Measurements from ENCODE around the gene ITPR1.

ITPR1 gene

DNA sequence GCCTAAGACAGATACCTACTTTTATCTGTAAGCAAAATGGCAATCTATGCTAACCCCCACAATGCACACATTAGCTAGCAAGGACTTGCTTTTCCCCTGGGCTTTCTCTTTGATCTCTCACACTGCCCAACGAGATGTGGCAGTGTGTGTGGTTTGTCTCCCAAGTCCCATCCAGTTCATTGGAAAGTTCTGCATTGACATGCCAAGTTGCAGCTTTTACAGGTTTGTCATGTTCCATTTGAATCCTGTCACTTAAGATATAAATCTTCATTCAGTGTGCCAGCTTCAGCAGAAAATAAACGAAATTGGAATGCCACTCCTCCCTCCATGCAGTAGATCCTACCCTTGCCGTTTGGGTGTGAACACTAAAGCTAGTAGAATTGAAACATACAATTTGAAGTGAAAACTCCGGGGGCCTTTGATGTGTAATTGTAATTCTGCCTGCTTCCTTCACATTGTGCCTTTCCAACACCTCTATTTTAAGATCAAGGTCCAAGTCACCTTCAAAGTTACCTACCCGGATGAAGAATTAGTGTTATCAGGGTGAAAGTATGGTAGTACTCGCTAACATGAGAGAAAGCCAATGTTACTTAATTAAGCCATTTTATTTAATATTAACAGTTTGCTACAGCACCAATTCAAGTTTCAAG, 355.2 kb downstream of the ITPR1 start:
- Histone ChIP-seq H3K4me3 (no peak overlapping the region), H3K9ac (ENCODE audit: insufficient read length) (no peak overlapping the region), H3K27ac (no peak overlapping the region), H3K36me3 (ENCODE audit: insufficient read depth, low read length) (no peaks in the 10 kb centered on the region), H3K9me3 (ENCODE audit: low read depth, low read length) (no peaks in the 10 kb centered on the region)
- TF ChIP-seq FOXP2 (optimal IDR thresholded peaks at IDR 0.05; ENCODE audit: control extremely low read depth, extremely low read length, insufficient read depth) (no peak), EZH2 (IDR thresholded peaks at IDR 0.05) (no peak), POLR2AphosphoS5 (IDR thresholded peaks at IDR 0.05; ENCODE audit: borderline replicate concordance, low read depth, low read length) (no peak)
- no peak for DNase-seq (ENCODE audit: low read depth, low spot score)

DNA sequence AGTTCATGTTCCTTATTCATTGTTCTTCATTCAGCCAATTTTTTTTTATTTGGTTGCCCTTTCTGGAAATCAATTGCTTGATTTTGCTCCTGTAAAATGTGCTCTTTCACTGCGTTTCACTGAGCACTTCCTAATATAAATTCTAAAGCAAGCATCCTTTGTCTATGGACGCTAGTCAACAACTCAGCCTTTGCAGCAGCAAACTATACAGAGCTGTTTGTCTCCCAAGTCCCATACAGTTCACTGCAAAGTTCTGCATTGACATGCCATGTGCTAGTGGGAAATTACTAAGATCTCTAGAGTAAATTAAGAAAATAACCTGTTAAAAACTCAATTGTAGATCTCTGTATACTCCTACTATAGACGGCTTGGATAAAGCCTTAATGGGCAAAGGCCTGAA, 356.0 kb downstream of the ITPR1 start:
- Histone ChIP-seq H3K9ac (ENCODE audit: insufficient read length) (no peak overlapping the region), H3K36me3 (ENCODE audit: insufficient read depth, low read length) (no peaks in the 10 kb centered on the region), H3K4me3 (no peak overlapping the region), H3K9me3 (ENCODE audit: low read depth, low read length) (no peaks in the 10 kb centered on the region), H3K27ac (no peak overlapping the region)
- TF ChIP-seq EZH2 (IDR thresholded peaks at IDR 0.05) (no peak), FOXP2 (optimal IDR thresholded peaks at IDR 0.05; ENCODE audit: control extremely low read depth, extremely low read length, insufficient read depth) (no peak), POLR2AphosphoS5 (IDR thresholded peaks at IDR 0.05; ENCODE audit: borderline replicate concordance, low read depth, low read length) (no peak)
- no peak for DNase-seq (ENCODE audit: low read depth, low spot score)

DNA sequence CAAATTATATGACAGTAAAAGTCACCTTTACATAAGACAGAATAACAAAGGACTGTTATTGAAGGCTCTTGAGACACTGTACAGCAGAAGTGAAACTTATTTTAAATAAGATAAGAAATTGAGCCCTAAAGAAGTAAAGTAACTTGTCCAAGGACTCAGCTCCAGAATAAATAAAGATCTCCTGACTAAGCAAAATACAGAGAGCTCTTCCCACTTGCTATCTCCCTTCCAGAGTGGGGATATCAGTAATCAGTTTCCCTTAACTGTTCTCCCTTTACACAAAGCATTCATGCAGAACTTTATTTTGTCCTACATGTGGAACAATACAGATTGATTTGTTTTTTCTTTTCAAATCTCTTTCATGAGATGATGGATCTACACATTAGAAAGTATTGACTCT, 356.6 kb downstream of the ITPR1 start:
- no peak for DNase-seq (ENCODE audit: low read depth, low spot score)
- TF ChIP-seq POLR2AphosphoS5 (IDR thresholded peaks at IDR 0.05; ENCODE audit: borderline replicate concordance, low read depth, low read length): no peak
- TF ChIP-seq FOXP2 (optimal IDR thresholded peaks at IDR 0.05; ENCODE audit: control extremely low read depth, extremely low read length, insufficient read depth): no peak
- TF ChIP-seq EZH2 (IDR thresholded peaks at IDR 0.05): no peak
- Histone ChIP-seq H3K27ac (no peak overlapping the region), H3K9me3 (ENCODE audit: low read depth, low read length) (no peaks in the 10 kb centered on the region), H3K9ac (ENCODE audit: insufficient read length) (no peak overlapping the region), H3K36me3 (ENCODE audit: insufficient read depth, low read length) (no peaks in the 10 kb centered on the region), H3K4me3 (no peak overlapping the region)

DNA sequence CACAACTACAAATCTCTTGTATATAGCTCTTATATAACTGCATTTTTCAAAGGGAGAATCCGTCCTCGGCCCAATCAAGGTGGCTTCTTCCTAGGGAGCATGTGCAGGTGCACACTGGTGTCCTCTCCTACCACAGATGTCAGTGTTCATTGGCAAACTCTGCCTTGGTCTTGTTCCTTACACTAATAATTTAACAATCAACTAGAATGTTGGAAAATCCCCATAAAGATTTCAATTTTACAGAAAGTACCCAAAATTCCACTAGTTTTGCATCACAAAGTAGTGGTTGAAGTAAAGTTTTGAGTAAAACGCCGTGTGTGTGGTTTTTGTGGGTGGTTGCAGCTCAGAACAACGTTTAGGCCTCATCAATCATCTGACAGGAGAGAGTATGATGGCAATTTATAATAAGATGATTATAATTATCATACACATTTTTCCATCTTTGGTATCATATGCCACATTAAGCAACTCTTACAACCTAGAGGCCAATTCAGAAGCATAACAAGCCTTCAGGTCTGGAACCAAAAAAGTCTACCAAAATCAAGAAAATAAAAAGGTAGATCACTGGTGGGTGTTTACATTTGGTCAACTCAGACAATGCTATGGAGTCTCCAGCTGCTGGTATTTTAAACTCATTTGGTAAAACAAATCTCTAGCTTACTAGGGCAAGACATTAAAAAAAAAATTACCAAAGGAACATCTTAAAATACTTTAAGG, 357.2 kb downstream of the ITPR1 start:
- no peak for DNase-seq (ENCODE audit: low read depth, low spot score)
- Histone ChIP-seq H3K9ac (ENCODE audit: insufficient read length) (no peak overlapping the region), H3K9me3 (ENCODE audit: low read depth, low read length) (no peaks in the 10 kb centered on the region), H3K27ac (no peak overlapping the region), H3K36me3 (ENCODE audit: insufficient read depth, low read length) (no peaks in the 10 kb centered on the region), H3K4me3 (no peak overlapping the region)
- TF ChIP-seq FOXP2 (optimal IDR thresholded peaks at IDR 0.05; ENCODE audit: control extremely low read depth, extremely low read length, insufficient read depth): no peak
- TF ChIP-seq EZH2 (IDR thresholded peaks at IDR 0.05): no peak
- TF ChIP-seq POLR2AphosphoS5 (IDR thresholded peaks at IDR 0.05; ENCODE audit: borderline replicate concordance, low read depth, low read length): no peak

DNA sequence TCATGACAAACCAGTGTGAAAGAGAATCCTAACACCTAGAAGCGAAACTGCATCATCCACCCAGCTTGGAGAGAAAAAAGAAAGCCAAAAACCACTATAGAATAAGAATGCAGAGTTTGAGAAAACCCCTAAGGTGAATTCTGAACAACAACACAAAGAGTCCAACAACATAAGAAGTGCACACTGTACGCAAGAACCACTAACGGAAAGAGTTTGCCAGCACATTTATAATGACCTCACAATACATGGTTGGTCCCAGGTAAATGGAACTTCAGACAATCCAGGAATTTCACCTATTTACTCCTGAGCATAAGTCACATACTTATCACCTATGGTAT, 357.7 kb downstream of the ITPR1 start:
- TF ChIP-seq EZH2 (IDR thresholded peaks at IDR 0.05): no peak
- no peak for TF ChIP-seq FOXP2 (optimal IDR thresholded peaks at IDR 0.05; ENCODE audit: control extremely low read depth, extremely low read length, insufficient read depth)
- TF ChIP-seq POLR2AphosphoS5 (IDR thresholded peaks at IDR 0.05; ENCODE audit: borderline replicate concordance, low read depth, low read length): no peak
- H3K4me3 ChIP-seq: no peak overlapping the region
- no peak overlapping the region for H3K27ac ChIP-seq
- no peaks in the 10 kb centered on the region for H3K36me3 ChIP-seq (ENCODE audit: insufficient read depth, low read length)
- no peak for DNase-seq (ENCODE audit: low read depth, low spot score)
- no peak overlapping the region for H3K9ac ChIP-seq (ENCODE audit: insufficient read length)
- no peaks in the 10 kb centered on the region for H3K9me3 ChIP-seq (ENCODE audit: low read depth, low read length)

DNA sequence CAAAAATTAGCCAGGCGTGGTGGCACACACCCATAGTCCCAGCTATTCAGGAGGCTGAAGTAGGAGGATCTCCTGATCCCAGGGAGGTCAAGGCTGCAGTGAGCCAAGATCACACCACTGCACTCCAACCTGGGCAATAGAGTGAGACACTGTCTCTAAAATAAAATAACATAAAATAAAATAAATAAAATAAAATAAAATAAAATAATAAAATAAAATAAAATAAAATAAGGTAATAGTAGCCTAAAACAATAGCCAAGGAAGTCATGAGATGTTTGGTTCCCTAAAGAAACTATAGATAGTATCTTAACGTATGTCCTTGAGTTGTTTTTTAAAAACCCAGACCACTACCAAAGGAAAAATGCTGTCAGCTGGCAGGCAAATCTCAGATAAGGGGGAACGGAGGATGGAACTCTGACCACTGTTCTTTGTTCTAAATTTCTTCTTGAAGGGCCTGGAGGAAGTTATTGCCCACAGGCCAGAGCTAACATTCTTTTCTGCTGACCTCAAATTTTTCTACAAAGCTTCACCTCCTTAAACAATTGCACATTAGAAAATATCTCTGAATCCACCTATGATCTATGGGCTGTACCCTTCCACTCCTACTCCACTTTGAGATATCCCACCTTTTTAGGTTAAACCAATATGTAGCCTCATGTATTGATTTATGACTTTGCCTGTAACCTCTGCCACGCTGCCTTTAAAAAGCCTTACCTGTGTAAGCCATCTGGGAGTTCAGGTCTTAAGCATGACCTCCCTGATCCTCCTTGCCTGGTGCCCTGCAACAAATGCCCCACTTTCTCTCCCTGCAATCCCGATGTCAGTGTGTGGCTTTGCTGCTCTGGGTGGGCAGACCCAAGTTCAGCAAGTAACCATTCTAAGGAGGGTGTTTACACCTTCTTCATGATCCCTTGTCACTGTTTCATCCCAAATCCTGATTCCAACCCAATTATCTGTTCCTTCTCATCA, 359.9 kb downstream of the ITPR1 start:
- Histone ChIP-seq H3K9ac (ENCODE audit: insufficient read length) (no peak overlapping the region), H3K4me3 (no peak overlapping the region), H3K27ac (no peak overlapping the region), H3K9me3 (ENCODE audit: low read depth, low read length) (no peaks in the 10 kb centered on the region), H3K36me3 (ENCODE audit: insufficient read depth, low read length) (no peaks in the 10 kb centered on the region)
- no peak for DNase-seq (ENCODE audit: low read depth, low spot score)
- TF ChIP-seq FOXP2 (optimal IDR thresholded peaks at IDR 0.05; ENCODE audit: control extremely low read depth, extremely low read length, insufficient read depth): no peak
- no peak for TF ChIP-seq POLR2AphosphoS5 (IDR thresholded peaks at IDR 0.05; ENCODE audit: borderline replicate concordance, low read depth, low read length)
- TF ChIP-seq EZH2 (IDR thresholded peaks at IDR 0.05): no peak

DNA sequence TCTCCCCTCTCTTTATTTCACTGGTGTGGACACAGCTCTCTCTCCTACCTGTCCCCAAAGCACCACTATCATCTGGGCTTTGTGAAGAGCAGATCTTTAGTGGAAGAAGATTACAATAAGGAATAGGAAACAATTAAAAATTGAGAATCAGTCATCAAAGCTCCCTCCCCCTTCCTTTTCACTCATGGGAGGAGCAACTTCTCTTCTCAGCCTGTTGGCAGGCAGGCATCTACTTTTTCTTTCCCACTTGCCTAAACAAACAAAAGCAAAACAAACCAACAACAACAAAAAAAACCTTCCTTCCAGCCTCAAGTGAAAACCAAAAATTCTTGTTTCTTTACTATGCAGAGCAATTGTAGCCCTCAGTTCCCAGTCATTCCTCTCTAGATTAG, 360.6 kb downstream of the ITPR1 start:
- Histone ChIP-seq H3K4me3 (no peak overlapping the region), H3K9ac (ENCODE audit: insufficient read length) (no peak overlapping the region), H3K9me3 (ENCODE audit: low read depth, low read length) (no peaks in the 10 kb centered on the region), H3K27ac (no peak overlapping the region), H3K36me3 (ENCODE audit: insufficient read depth, low read length) (no peaks in the 10 kb centered on the region)
- DNase-seq (ENCODE audit: low read depth, low spot score): no peak
- no peak for TF ChIP-seq POLR2AphosphoS5 (IDR thresholded peaks at IDR 0.05; ENCODE audit: borderline replicate concordance, low read depth, low read length)
- no peak for TF ChIP-seq FOXP2 (optimal IDR thresholded peaks at IDR 0.05; ENCODE audit: control extremely low read depth, extremely low read length, insufficient read depth)
- no peak for TF ChIP-seq EZH2 (IDR thresholded peaks at IDR 0.05)

DNA sequence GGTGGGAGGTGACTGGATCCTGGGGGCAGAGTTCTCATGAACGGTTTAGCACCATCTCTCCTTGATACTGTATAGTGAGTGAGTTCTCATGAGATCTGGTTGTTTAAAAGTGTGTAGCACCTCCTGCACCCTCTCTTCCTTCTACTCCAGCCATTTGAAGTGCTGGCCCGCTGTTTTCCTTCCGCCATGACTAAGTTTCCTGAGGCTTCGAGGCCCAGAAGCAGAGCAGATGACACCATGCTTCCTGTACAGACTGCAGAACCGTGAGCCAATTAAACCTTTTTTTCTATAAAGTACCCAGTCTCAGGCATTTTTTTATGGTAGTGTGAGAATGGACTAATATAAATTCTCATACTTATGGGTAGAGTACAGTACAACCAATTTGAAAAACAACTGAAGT, 362.5 kb downstream of the ITPR1 start:
- H3K4me3 ChIP-seq: no peak overlapping the region
- H3K9me3 ChIP-seq (ENCODE audit: low read depth, low read length): no peaks in the 10 kb centered on the region
- no peak for DNase-seq (ENCODE audit: low read depth, low spot score)
- no peaks in the 10 kb centered on the region for H3K36me3 ChIP-seq (ENCODE audit: insufficient read depth, low read length)
- TF ChIP-seq FOXP2 (optimal IDR thresholded peaks at IDR 0.05; ENCODE audit: control extremely low read depth, extremely low read length, insufficient read depth): no peak
- no peak for TF ChIP-seq POLR2AphosphoS5 (IDR thresholded peaks at IDR 0.05; ENCODE audit: borderline replicate concordance, low read depth, low read length)
- no peak for TF ChIP-seq EZH2 (IDR thresholded peaks at IDR 0.05)
- no peak overlapping the region for H3K27ac ChIP-seq
- no peak overlapping the region for H3K9ac ChIP-seq (ENCODE audit: insufficient read length)

Measured in SK-N-MC (cell line).